Progenitor cell of endocrine pancreas (in vitro differentiated cells): ENCODE data around the gene MSL2. TPM values are rescaled to one million over a fixed set of nuclear protein-coding genes. Genes with fewer than 3 reads are reported as not detected.
"Not testable (repeated sequence)": the region's sequence is repeated elsewhere in the genome, so short reads cannot be mapped to it uniquely, and the experiment has no call there.

Experiments used
- DNase-seq: peaks from one replicate; pipeline ENCODE4 v3.0.0; 2021; ENCODE audit warnings: low spot score; ENCODE audit not compliant: unreplicated experiment
- H3K27ac Mint-ChIP-seq: 2 replicates; pipeline ENCODE4 v1.8.0; 2021; ENCODE audit warnings: mild to moderate bottlenecking, moderate library complexity, mixed read lengths
- H3K27me3 Mint-ChIP-seq: 2 replicates; pipeline ENCODE4 v1.8.0; 2021; ENCODE audit warnings: mixed read lengths
- H3K36me3 Mint-ChIP-seq: 2 replicates; pipeline ENCODE4 v1.8.0; 2022; ENCODE audit warnings: mixed read lengths; ENCODE audit not compliant: insufficient read depth
- H3K4me1 Mint-ChIP-seq: 2 replicates; pipeline ENCODE4 v1.8.0; 2021; ENCODE audit warnings: low read depth, mixed read lengths
- H3K4me3 Mint-ChIP-seq: 2 replicates; pipeline ENCODE4 v1.8.0; 2021; ENCODE audit warnings: low read depth, mild to moderate bottlenecking, moderate library complexity, mixed read lengths
- H3K9me3 Mint-ChIP-seq: 2 replicates; pipeline ENCODE4 v1.8.0; 2021; ENCODE audit warnings: low read depth, mixed read lengths
- total RNA-seq: library from RNA; stranded (reverse); gene quantifications from 2 replicates; pipeline ENCODE4 v1.2.1, GENCODE V29; 2021
- TF ChIP-seq, protein P1 (sequence below): fragments of 200-600 bp; sonication (generic); IDR thresholded peaks from one replicate; pipeline ENCODE4 v1.5.0; 2021; ENCODE audit warnings: antibody characterized with exemption, mild to moderate bottlenecking; ENCODE audit not compliant: unreplicated experiment

Gene MSL2
- total RNA-seq, 1 donor from 2014 or later: 39.9 TPM

DNA sequence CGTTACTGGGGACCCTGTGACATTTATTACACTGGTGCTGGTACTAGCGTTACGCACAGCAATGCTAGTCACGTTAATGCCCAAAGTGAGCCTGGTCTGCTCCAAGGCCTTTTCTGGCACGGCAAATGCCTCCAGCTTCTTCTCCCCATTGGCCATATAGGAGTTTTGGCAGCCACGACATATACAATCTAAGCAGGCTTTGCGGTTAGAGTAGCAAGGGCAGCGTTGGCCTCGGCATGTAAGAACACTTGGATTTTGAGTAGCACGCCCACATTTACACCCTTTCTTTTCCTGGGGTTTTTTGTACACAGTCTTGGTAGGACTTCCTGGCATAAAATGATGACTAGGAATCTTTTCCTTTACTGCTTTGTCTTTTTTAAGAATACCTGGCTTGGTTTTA lies 44.9 kb downstream of the MSL2 start:
- Mint-ChIP-seq H3K27me3 (no peaks in the 10 kb centered on the region), H3K27ac (peak overlapping the region; percentile 26), H3K9me3 (no peaks in the 10 kb centered on the region), H3K36me3 (peaks cover 6% of the 10 kb centered on the region), H3K4me3 (no peak overlapping the region), H3K4me1 (peaks cover 12% of the 10 kb centered on the region)
- TF ChIP-seq, protein P1, sequence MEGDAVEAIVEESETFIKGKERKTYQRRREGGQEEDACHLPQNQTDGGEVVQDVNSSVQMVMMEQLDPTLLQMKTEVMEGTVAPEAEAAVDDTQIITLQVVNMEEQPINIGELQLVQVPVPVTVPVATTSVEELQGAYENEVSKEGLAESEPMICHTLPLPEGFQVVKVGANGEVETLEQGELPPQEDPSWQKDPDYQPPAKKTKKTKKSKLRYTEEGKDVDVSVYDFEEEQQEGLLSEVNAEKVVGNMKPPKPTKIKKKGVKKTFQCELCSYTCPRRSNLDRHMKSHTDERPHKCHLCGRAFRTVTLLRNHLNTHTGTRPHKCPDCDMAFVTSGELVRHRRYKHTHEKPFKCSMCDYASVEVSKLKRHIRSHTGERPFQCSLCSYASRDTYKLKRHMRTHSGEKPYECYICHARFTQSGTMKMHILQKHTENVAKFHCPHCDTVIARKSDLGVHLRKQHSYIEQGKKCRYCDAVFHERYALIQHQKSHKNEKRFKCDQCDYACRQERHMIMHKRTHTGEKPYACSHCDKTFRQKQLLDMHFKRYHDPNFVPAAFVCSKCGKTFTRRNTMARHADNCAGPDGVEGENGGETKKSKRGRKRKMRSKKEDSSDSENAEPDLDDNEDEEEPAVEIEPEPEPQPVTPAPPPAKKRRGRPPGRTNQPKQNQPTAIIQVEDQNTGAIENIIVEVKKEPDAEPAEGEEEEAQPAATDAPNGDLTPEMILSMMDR: no peak
- DNase-seq: no peak

DNA sequence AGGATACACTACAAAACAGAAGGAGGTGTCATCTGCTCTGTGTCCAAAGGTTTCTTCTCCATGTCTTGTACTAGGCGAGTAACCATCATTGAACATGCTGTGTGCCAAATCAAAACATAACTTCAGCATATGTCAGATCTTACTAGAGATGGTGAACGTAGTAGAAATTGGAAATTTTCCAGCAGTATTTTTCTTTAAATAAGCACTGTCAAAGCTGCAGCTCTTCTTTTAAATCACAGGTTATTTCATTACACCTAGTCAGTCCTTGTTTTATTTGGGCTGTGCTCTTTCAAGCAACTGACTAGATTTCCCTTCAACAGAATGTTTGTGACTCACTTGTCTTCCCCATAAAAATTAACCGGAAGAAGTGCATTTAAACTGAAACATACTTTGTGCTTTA lies 46.5 kb downstream of the MSL2 start:
- Mint-ChIP-seq H3K9me3 (no peaks in the 10 kb centered on the region), H3K27me3 (no peaks in the 10 kb centered on the region), H3K4me3 (no peak overlapping the region), H3K4me1 (peaks cover 9% of the 10 kb centered on the region), H3K36me3 (peaks cover 14% of the 10 kb centered on the region), H3K27ac (no peak overlapping the region)
- TF ChIP-seq, protein P1: no peak
- DNase-seq: no peak

DNA sequence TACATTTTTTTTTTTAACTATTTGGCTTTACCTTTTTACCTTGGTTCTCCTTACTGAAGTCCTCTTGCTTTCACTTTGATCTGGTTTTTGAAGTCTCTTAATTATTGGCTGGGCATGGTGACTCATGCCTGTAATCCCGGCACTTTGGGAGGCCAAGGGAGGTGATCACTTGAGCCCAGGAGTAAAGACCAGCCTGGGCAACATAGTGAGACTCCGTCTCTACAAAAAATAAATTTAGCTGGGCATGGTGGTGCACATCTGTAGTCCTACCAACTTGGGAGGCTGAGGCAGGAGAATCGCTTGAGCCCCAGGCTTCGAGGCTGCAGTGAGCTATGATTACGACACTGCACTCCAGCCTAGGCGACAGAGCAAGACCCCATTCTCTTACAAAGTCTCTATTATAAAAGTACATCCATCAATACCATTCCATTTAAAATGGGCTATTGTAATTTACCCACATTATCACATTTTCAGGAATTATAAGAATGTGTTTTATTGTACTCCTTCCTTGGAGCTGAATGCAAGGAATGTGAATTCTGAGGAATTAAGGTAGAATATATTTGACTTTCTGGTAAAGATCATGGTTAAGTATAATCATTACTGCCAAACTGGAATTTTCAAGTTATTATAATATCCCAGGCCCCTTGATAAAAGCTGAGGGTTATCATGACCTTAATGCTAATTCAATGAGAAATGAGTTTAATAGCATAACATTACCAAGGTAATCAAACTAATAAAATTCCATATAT lies 49.0 kb downstream of the MSL2 start:
- TF ChIP-seq, protein P1: no peak
- Mint-ChIP-seq H3K36me3 (peaks cover 18% of the 10 kb centered on the region), H3K27me3 (no peaks in the 10 kb centered on the region), H3K9me3 (no peaks in the 10 kb centered on the region), H3K27ac (peak overlapping the region; percentile 78), H3K4me1 (peaks cover 10% of the 10 kb centered on the region), H3K4me3 (no peak overlapping the region)
- DNase-seq: no peak

DNA sequence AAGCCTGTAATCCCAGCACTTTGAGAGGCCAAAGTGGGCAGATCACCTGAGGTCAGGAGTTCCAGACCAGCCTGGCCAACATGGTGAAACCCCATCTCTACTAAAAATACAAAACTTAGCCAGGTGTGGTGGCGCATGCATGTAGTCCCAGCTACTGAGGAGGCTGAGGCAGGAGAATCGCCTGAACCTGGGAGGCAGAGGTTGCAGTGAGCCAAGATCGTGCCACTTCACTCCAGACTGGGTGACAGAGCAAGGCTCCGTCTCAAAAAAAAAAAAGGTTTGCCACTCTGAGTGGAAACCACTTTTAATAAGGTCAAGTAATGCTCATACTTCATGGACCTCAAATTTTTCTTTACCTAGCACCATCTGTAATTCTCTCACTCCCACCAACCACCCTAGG lies 51.7 kb downstream of the MSL2 start:
- H3K36me3 Mint-ChIP-seq: peaks cover 17% of the 10 kb centered on the region
- not testable (repeated sequence) for H3K27me3 Mint-ChIP-seq

DNA sequence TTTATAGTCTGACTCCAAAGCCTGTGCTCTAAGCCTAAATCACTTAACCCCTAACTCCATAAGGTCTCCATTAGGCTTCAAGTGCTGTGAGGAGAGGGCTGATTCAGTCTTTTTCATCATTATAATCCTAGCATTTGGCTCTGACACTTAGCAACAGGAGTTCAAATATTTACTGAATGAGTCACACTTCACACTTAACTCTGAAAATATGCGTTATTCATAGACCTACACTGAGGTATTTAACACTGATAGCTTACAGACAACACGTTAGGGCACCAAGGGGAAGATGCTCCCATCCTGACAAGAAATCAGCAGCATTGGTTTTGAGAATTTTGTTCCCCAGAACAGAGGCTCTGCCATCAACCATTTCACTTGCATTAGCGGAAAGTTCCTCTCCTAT lies 53.5 kb downstream of the MSL2 start:
- Mint-ChIP-seq H3K4me3 (no peak overlapping the region), H3K36me3 (peaks cover 22% of the 10 kb centered on the region), H3K27ac (peak overlapping the region; percentile 53), H3K27me3 (no peaks in the 10 kb centered on the region), H3K9me3 (no peaks in the 10 kb centered on the region), H3K4me1 (peaks cover 14% of the 10 kb centered on the region)
- no peak for DNase-seq
- TF ChIP-seq, protein P1: no peak

More for the DNA sequence above, 51.7 kb downstream of the MSL2 start:
- not testable (repeated sequence) for H3K9me3 Mint-ChIP-seq, H3K4me3 Mint-ChIP-seq, DNase-seq
- Mint-ChIP-seq H3K27ac (peak overlapping the region; percentile 20), H3K4me1 (peaks cover 17% of the 10 kb centered on the region)

DNA sequence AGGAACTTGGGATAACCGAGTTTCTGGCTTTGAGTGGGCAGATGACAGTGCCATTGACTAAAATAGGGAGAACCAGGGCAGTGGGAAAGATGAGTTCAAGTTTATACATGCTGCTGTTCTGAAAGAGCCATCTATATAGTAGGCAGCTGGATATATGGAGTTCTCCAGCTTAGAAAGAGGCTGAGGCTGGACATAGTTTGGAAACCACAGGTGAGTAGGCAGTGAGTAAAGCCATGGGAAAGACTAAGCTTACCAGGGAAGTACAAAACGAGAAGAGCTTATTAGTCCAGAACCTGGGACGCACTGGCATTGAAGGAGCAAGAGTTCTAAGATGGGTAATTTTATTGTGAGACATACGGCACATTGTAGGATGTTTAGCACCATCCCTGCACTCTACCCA lies 54.2 kb downstream of the MSL2 start:
- Mint-ChIP-seq H3K4me3 (no peak overlapping the region), H3K36me3 (peaks cover 22% of the 10 kb centered on the region), H3K4me1 (peaks cover 13% of the 10 kb centered on the region), H3K27me3 (no peaks in the 10 kb centered on the region), H3K9me3 (no peaks in the 10 kb centered on the region), H3K27ac (peak overlapping the region; percentile 53)
- DNase-seq: no peak
- TF ChIP-seq, protein P1: no peak
